ENCODE measurements around the gene NPR3. TPM values are rescaled to one million over a fixed set of nuclear protein-coding genes. Genes with fewer than 3 reads are reported as not detected.

NPR3 gene
- 262 TPM for polyA plus RNA-seq (2013)

- Histone ChIP-seq H3K9me3 (ENCODE audit: control extremely low read depth in 1 of 5, control insufficient read depth in 4 of 5, insufficient read depth in 2 of 5, low read depth in 1 of 5, low read length in 4 of 5) (no peaks in the 10 kb centered on the region), H3K4me1 (ENCODE audit: control extremely low read depth in 1 of 4, control insufficient read depth in 4 of 4, insufficient read depth in 4 of 4, low read length in 3 of 4) (peaks cover 10 to 64% (median 32%) of the 10 kb centered on the region in 4 experiments), H3K4me3 (ENCODE audit: control insufficient read depth in 1 of 7, extremely low read depth in 1 of 7, insufficient read depth in 4 of 7, low read depth in 2 of 7, low read length in 6 of 7) (peak within 1 kb of the TSS; percentile 78 to 98 (median 93)), H3K27me3 (replicated peaks in 2 of 5; ENCODE audit: control insufficient read depth in 4 of 5, insufficient read depth in 5 of 5, low read length in 4 of 5) (no peaks in the 10 kb centered on the region), H3K36me3 (ENCODE audit: control insufficient read depth in 4 of 4, insufficient read depth in 4 of 4, low read length in 3 of 4) (peaks cover 0 to 12% (median 2%) of the 10 kb centered on the region in 4 experiments), H3K27ac (ENCODE audit: insufficient read depth in 1 of 2, low read depth in 1 of 2, low read length in 2 of 2, poor library complexity in 1 of 2, severe bottlenecking in 2 of 2) (peak within 1 kb of the TSS; percentile 66 to 89)
- peak; percentile 78 to 92 (median 88) for DNase-seq
- WGBS (ENCODE audit: insufficient coverage) = 0% methylated on average over 25 of the region's 55 CpGs
- ChIA-PET CTCF (interaction anchor here (0.6 to 7.2 kb wide), 9 partner anchors 15 to 489 kb away, joined by 3 to 59 read pairs (median 5); no protein-coding TSS in a partner anchor), POLR2A (interaction anchor here (0.6 to 1.3 kb wide), 3 partner anchors 22 to 527 kb away, joined by 3 to 5 read pairs (median 3); no protein-coding TSS in a partner anchor)
Measured at GRCh38 chr5:32710550-32711361, at the start of gene NPR3. NPR3 (plus strand) TSS chr5:32711321; CDS start chr5:32711777, 456 bp downstream.

GRCh38 chr5:32664523-32664922 lies 46.6 kb upstream of the NPR3 start:
- H3K4me1 ChIP-seq (ENCODE audit: control extremely low read depth in 1 of 4, control insufficient read depth in 4 of 4, insufficient read depth in 4 of 4, low read length in 3 of 4) = no peaks in the 10 kb centered on the region
- no peaks in the 10 kb centered on the region for H3K27me3 ChIP-seq (replicated peaks in 2 of 5; ENCODE audit: control insufficient read depth in 4 of 5, insufficient read depth in 5 of 5, low read length in 4 of 5)
- ChIA-PET CTCF (no interaction called here), POLR2A (no interaction called here)
- DNase-seq = no peak
- no peaks in the 10 kb centered on the region for H3K36me3 ChIP-seq (ENCODE audit: control insufficient read depth in 4 of 4, insufficient read depth in 4 of 4, low read length in 3 of 4)
- no peak overlapping the region for H3K4me3 ChIP-seq (ENCODE audit: control insufficient read depth in 1 of 7, extremely low read depth in 1 of 7, insufficient read depth in 4 of 7, low read depth in 2 of 7, low read length in 6 of 7)
- H3K9me3 ChIP-seq (ENCODE audit: control extremely low read depth in 1 of 5, control insufficient read depth in 4 of 5, insufficient read depth in 2 of 5, low read depth in 1 of 5, low read length in 4 of 5) = peaks cover 1 to 36% (median 22%) of the 10 kb centered on the region in 5 experiments
- 93% methylated on average over 7 of the region's 8 CpGs for WGBS (ENCODE audit: insufficient coverage)
- no peak overlapping the region for H3K27ac ChIP-seq (ENCODE audit: insufficient read depth in 1 of 2, low read depth in 1 of 2, low read length in 2 of 2, poor library complexity in 1 of 2, severe bottlenecking in 2 of 2)

GRCh38 chr5:32668552-32668951 lies 42.6 kb upstream of the NPR3 start:
- 83% methylated on average over 6 of the region's 11 CpGs for WGBS (ENCODE audit: insufficient coverage)
- POLR2A ChIA-PET = no interaction called here
- no peaks in the 10 kb centered on the region for H3K36me3 ChIP-seq (ENCODE audit: control insufficient read depth in 4 of 4, insufficient read depth in 4 of 4, low read length in 3 of 4)

GRCh38 chr5:32673272-32673671 lies 37.8 kb upstream of the NPR3 start:
- H3K4me1 ChIP-seq (ENCODE audit: control extremely low read depth in 1 of 4, control insufficient read depth in 4 of 4, insufficient read depth in 4 of 4, low read length in 3 of 4) = no peaks in the 10 kb centered on the region
- CTCF ChIA-PET = interaction anchor here (1.1 kb wide), 1 partner anchor 14 kb away, joined by 3 read pairs; no protein-coding TSS in a partner anchor
- no peak overlapping the region for H3K4me3 ChIP-seq (ENCODE audit: control insufficient read depth in 1 of 7, extremely low read depth in 1 of 7, insufficient read depth in 4 of 7, low read depth in 2 of 7, low read length in 6 of 7)
- DNase-seq = no peak
- 94% methylated on average over 6 of the region's 12 CpGs for WGBS (ENCODE audit: insufficient coverage)
- peaks cover 3 to 17% (median 8%) of the 10 kb centered on the region in 5 experiments for H3K9me3 ChIP-seq (ENCODE audit: control extremely low read depth in 1 of 5, control insufficient read depth in 4 of 5, insufficient read depth in 2 of 5, low read depth in 1 of 5, low read length in 4 of 5)
- POLR2A ChIA-PET = no interaction called here
- no peak overlapping the region for H3K27ac ChIP-seq (ENCODE audit: insufficient read depth in 1 of 2, low read depth in 1 of 2, low read length in 2 of 2, poor library complexity in 1 of 2, severe bottlenecking in 2 of 2)
- H3K27me3 ChIP-seq (replicated peaks in 2 of 5; ENCODE audit: control insufficient read depth in 4 of 5, insufficient read depth in 5 of 5, low read length in 4 of 5) = no peaks in the 10 kb centered on the region
- H3K36me3 ChIP-seq (ENCODE audit: control insufficient read depth in 4 of 4, insufficient read depth in 4 of 4, low read length in 3 of 4) = no peaks in the 10 kb centered on the region

More at GRCh38 chr5:32668552-32668951, 42.6 kb upstream of the NPR3 start:
- Histone ChIP-seq H3K27ac (ENCODE audit: insufficient read depth in 1 of 2, low read depth in 1 of 2, low read length in 2 of 2, poor library complexity in 1 of 2, severe bottlenecking in 2 of 2) (no peak overlapping the region), H3K4me3 (ENCODE audit: control insufficient read depth in 1 of 7, extremely low read depth in 1 of 7, insufficient read depth in 4 of 7, low read depth in 2 of 7, low read length in 6 of 7) (no peak overlapping the region), H3K27me3 (replicated peaks in 2 of 5; ENCODE audit: control insufficient read depth in 4 of 5, insufficient read depth in 5 of 5, low read length in 4 of 5) (no peaks in the 10 kb centered on the region), H3K9me3 (ENCODE audit: control extremely low read depth in 1 of 5, control insufficient read depth in 4 of 5, insufficient read depth in 2 of 5, low read depth in 1 of 5, low read length in 4 of 5) (peaks cover 3 to 38% (median 11%) of the 10 kb centered on the region in 5 experiments), H3K4me1 (ENCODE audit: control extremely low read depth in 1 of 4, control insufficient read depth in 4 of 4, insufficient read depth in 4 of 4, low read length in 3 of 4) (no peaks in the 10 kb centered on the region)
- CTCF ChIA-PET = no interaction called here
- no peak for DNase-seq

- Histone ChIP-seq H3K27ac (ENCODE audit: insufficient read depth in 1 of 2, low read depth in 1 of 2, low read length in 2 of 2, poor library complexity in 1 of 2, severe bottlenecking in 2 of 2) (no peak overlapping the region), H3K9me3 (ENCODE audit: control extremely low read depth in 1 of 5, control insufficient read depth in 4 of 5, insufficient read depth in 2 of 5, low read depth in 1 of 5, low read length in 4 of 5) (peaks cover 0 to 10% (median 3%) of the 10 kb centered on the region in 5 experiments), H3K27me3 (replicated peaks in 2 of 5; ENCODE audit: control insufficient read depth in 4 of 5, insufficient read depth in 5 of 5, low read length in 4 of 5) (no peaks in the 10 kb centered on the region), H3K4me3 (ENCODE audit: control insufficient read depth in 1 of 7, extremely low read depth in 1 of 7, insufficient read depth in 4 of 7, low read depth in 2 of 7, low read length in 6 of 7) (no peak overlapping the region), H3K36me3 (ENCODE audit: control insufficient read depth in 4 of 4, insufficient read depth in 4 of 4, low read length in 3 of 4) (no peaks in the 10 kb centered on the region), H3K4me1 (ENCODE audit: control extremely low read depth in 1 of 4, control insufficient read depth in 4 of 4, insufficient read depth in 4 of 4, low read length in 3 of 4) (peaks cover 0 to 6% (median 3%) of the 10 kb centered on the region in 4 experiments)
- WGBS (ENCODE audit: insufficient coverage) = 95% methylated on average over 4 of the region's 7 CpGs
- ChIA-PET CTCF (interaction anchor here (1.4 kb wide), 1 partner anchor 12 kb away, joined by 3 read pairs; no protein-coding TSS in a partner anchor), POLR2A (no interaction called here)
- no peak for DNase-seq
Measured at GRCh38 chr5:32677023-32677422, 34.1 kb upstream of the NPR3 start.

- ChIA-PET POLR2A (no interaction called here), CTCF (interaction anchor here (0.6 to 1.4 kb wide), 2 partner anchors 11 to 699 kb away, joined by 3 read pairs; no protein-coding TSS in a partner anchor)
- no peak for DNase-seq
- Histone ChIP-seq H3K4me3 (ENCODE audit: control insufficient read depth in 1 of 7, extremely low read depth in 1 of 7, insufficient read depth in 4 of 7, low read depth in 2 of 7, low read length in 6 of 7) (no peak overlapping the region), H3K27me3 (replicated peaks in 2 of 5; ENCODE audit: control insufficient read depth in 4 of 5, insufficient read depth in 5 of 5, low read length in 4 of 5) (no peaks in the 10 kb centered on the region), H3K27ac (ENCODE audit: insufficient read depth in 1 of 2, low read depth in 1 of 2, low read length in 2 of 2, poor library complexity in 1 of 2, severe bottlenecking in 2 of 2) (no peak overlapping the region), H3K36me3 (ENCODE audit: control insufficient read depth in 4 of 4, insufficient read depth in 4 of 4, low read length in 3 of 4) (no peaks in the 10 kb centered on the region), H3K9me3 (ENCODE audit: control extremely low read depth in 1 of 5, control insufficient read depth in 4 of 5, insufficient read depth in 2 of 5, low read depth in 1 of 5, low read length in 4 of 5) (peaks cover 0 to 4% (median 0%) of the 10 kb centered on the region in 5 experiments), H3K4me1 (ENCODE audit: control extremely low read depth in 1 of 4, control insufficient read depth in 4 of 4, insufficient read depth in 4 of 4, low read length in 3 of 4) (peaks cover 0 to 6% (median 3%) of the 10 kb centered on the region in 4 experiments)
- WGBS (ENCODE audit: insufficient coverage) = 96% methylated on average over 7 of the region's 11 CpGs
Measured at GRCh38 chr5:32678472-32678871, 32.6 kb upstream of the NPR3 start.

GRCh38 chr5:32679218-32679617 lies 31.9 kb upstream of the NPR3 start:
- DNase-seq = peak; percentile 19 to 61 (median 46)
- WGBS (ENCODE audit: insufficient coverage) = 43% methylated on average over 1 of the region's 1 CpG
- Histone ChIP-seq H3K9me3 (ENCODE audit: control extremely low read depth in 1 of 5, control insufficient read depth in 4 of 5, insufficient read depth in 2 of 5, low read depth in 1 of 5, low read length in 4 of 5) (peaks cover 0 to 9% (median 2%) of the 10 kb centered on the region in 5 experiments), H3K27ac (ENCODE audit: insufficient read depth in 1 of 2, low read depth in 1 of 2, low read length in 2 of 2, poor library complexity in 1 of 2, severe bottlenecking in 2 of 2) (no peak overlapping the region), H3K27me3 (replicated peaks in 2 of 5; ENCODE audit: control insufficient read depth in 4 of 5, insufficient read depth in 5 of 5, low read length in 4 of 5) (no peaks in the 10 kb centered on the region), H3K36me3 (ENCODE audit: control insufficient read depth in 4 of 4, insufficient read depth in 4 of 4, low read length in 3 of 4) (no peaks in the 10 kb centered on the region), H3K4me1 (ENCODE audit: control extremely low read depth in 1 of 4, control insufficient read depth in 4 of 4, insufficient read depth in 4 of 4, low read length in 3 of 4) (peaks cover 0 to 6% (median 3%) of the 10 kb centered on the region in 4 experiments), H3K4me3 (ENCODE audit: control insufficient read depth in 1 of 7, extremely low read depth in 1 of 7, insufficient read depth in 4 of 7, low read depth in 2 of 7, low read length in 6 of 7) (no peak overlapping the region)
- POLR2A ChIA-PET = no interaction called here
- CTCF ChIA-PET = interaction anchor here (0.6 kb wide), 1 partner anchor 698 kb away, joined by 3 read pairs; no protein-coding TSS in a partner anchor
